ENCODE results near the gene ESPNL. TPM values are rescaled to one million over a fixed set of nuclear protein-coding genes. Genes with fewer than 3 reads are reported as not detected.

ESPNL gene
- total RNA-seq, 2 donors from 2014 or later: 0.15 to 0.86 TPM

DNA sequence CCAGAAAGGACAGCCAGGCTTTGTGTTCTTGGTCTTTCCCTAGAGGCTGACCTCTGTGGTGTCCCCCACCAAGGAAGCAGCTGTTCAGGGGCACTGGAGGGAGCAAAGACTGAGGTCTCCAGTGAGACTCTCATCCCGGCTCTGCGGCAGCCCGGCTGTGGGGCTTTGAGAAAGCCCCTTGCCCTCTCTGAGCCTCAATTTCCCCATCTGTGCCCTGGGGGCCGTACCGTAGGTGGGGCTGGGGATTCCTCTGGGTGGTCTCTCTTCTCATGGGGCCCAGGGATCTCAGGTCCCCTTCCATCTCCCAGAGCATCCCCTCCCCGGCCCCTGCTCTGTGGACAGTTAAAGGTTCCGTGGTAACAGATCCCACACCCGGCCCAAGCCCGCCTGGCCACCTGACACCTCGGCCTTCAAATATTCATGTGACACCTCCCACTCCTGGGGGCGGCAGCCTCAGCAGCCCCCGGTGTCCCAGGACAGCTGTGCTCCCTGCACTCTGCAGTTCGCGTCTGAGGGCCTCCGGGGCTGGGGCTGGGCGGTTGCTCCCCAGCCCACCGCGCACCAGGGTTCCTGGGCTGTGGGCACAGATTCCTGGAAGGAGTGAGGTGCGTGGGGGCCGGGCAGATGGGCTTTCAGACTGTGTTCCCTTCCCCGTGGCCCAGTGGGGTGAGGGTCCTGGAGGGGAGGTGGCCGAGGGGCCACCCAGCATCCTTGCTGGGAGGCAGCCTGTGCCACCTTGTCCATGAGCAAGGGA lies 23.3 kb downstream of the ESPNL start:
- H3K4me3 ChIP-seq (ENCODE audit: low read length): no peak overlapping the region
- H3K27me3 Mint-ChIP-seq (ENCODE audit: insufficient read depth): peaks cover under 1% of the 10 kb centered on the region
- no peaks in the 10 kb centered on the region for H3K4me1 Mint-ChIP-seq
- H3K27ac Mint-ChIP-seq: no peak overlapping the region
- no peak overlapping the region for H3K9ac ChIP-seq (ENCODE audit: extremely low read depth, low read length, poor library complexity, severe bottlenecking)
- no peaks in the 10 kb centered on the region for H3K9me3 ChIP-seq (ENCODE audit: control insufficient read depth, low read length)
- no peaks in the 10 kb centered on the region for H3K36me3 ChIP-seq (ENCODE audit: control insufficient read depth, insufficient read depth, low read length)
- H3K27ac ChIP-seq (ENCODE audit: low read depth, low read length): peak overlapping the region; percentile 49
- no peak overlapping the region for H3K4me3 Mint-ChIP-seq
- DNase-seq: peak; percentile 26
- H3K4me1 ChIP-seq (ENCODE audit: control insufficient read depth, insufficient read depth, low read length): no peaks in the 10 kb centered on the region
- H3K36me3 Mint-ChIP-seq (ENCODE audit: low read depth): no peaks in the 10 kb centered on the region
- no peak for TF ChIP-seq CTCF (conservative IDR thresholded peaks at IDR 0.05)
- no peaks in the 10 kb centered on the region for H3K9me3 Mint-ChIP-seq
- H3K27me3 ChIP-seq (ENCODE audit: control insufficient read depth, insufficient read depth, low read length, poor library complexity, severe bottlenecking): peaks cover 6% of the 10 kb centered on the region
- WGBS, 2 experiments (ENCODE audit: insufficient coverage in 1 of 2, insufficient read length in 1 of 2): 81 to 87% methylated on average over 6 to 22 of the region's 22 CpGs

DNA sequence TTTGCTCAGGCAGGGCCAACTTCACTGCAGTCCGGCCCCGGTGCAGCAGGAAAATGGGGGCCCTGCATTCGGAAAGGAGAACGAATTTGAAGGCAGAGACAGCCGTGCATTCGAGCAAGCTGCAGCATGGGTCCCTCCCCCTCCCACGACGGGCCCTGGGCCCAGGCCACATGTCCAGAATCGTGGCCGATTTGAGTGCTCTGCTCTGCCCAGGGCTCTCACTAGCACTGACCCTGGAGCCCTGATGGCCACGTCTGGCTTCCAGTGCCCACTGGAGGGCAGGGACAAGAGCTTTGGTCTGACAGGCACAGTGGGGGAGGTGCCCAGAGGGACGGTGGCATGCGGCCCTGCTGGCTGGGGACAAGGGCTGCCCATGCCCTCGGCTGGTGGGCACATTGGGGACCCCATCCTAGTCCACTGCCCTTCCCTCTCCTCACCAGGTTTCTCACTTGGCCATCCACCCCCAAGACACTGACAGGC lies 23.9 kb downstream of the ESPNL start:
- Histone ChIP-seq H3K27ac (ENCODE audit: low read depth, low read length) (peak overlapping the region; percentile 10), H3K27me3 (ENCODE audit: control insufficient read depth, insufficient read depth, low read length, poor library complexity, severe bottlenecking) (peaks cover 3% of the 10 kb centered on the region), H3K9me3 (ENCODE audit: control insufficient read depth, low read length) (no peaks in the 10 kb centered on the region), H3K36me3 (ENCODE audit: control insufficient read depth, insufficient read depth, low read length) (no peaks in the 10 kb centered on the region), H3K9ac (ENCODE audit: extremely low read depth, low read length, poor library complexity, severe bottlenecking) (no peak overlapping the region), H3K4me1 (ENCODE audit: control insufficient read depth, insufficient read depth, low read length) (no peaks in the 10 kb centered on the region), H3K4me3 (ENCODE audit: low read length) (no peak overlapping the region)
- DNase-seq: no peak
- no peaks in the 10 kb centered on the region for H3K27me3 Mint-ChIP-seq (ENCODE audit: insufficient read depth)
- H3K9me3 Mint-ChIP-seq: no peaks in the 10 kb centered on the region
- no peaks in the 10 kb centered on the region for H3K36me3 Mint-ChIP-seq (ENCODE audit: low read depth)
- no peaks in the 10 kb centered on the region for H3K4me1 Mint-ChIP-seq
- TF ChIP-seq CTCF (conservative IDR thresholded peaks at IDR 0.05): no peak
- H3K4me3 Mint-ChIP-seq: no peak overlapping the region
- H3K27ac Mint-ChIP-seq: no peak overlapping the region
- WGBS, 2 experiments (ENCODE audit: insufficient coverage in 1 of 2, insufficient read length in 1 of 2): 87 to 94% methylated on average over 12 to 14 of the region's 14 CpGs

DNA sequence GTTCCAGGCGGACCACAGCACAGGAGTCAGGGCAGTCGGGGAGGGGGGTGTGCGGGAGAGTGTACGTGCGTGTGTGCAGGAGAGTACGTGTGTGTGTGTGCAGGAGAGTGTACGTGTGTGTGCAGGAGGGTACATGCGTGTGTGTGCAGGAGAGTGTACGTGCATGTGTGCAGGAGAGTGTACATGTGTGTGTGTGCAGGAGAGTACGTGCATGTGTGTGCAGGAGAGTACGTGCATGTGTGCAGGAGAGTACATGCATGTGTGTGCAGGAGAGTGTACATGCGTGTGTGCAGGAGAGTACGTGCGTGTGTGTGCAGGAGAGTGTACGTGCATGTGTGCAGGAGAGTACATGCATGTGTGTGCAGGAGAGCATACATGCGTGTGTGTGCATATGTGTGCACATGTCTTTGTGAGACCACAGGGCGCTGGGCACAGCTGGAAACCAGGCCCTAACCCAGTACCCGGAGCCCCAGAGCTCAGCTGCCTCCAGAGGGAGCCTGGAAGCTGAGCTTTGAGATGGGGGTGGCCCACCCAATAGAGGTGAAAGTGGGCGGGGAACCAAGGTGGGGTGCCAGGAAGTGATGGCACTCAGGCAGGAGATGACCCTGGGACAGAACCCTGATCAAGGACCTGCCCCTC lies 24.5 kb downstream of the ESPNL start:
- Histone ChIP-seq H3K9me3 (ENCODE audit: control insufficient read depth, low read length) (no peaks in the 10 kb centered on the region), H3K4me3 (ENCODE audit: low read length) (no peak overlapping the region), H3K4me1 (ENCODE audit: control insufficient read depth, insufficient read depth, low read length) (no peaks in the 10 kb centered on the region), H3K27me3 (ENCODE audit: control insufficient read depth, insufficient read depth, low read length, poor library complexity, severe bottlenecking) (no peaks in the 10 kb centered on the region), H3K36me3 (ENCODE audit: control insufficient read depth, insufficient read depth, low read length) (no peaks in the 10 kb centered on the region), H3K9ac (ENCODE audit: extremely low read depth, low read length, poor library complexity, severe bottlenecking) (no peak overlapping the region), H3K27ac (ENCODE audit: low read depth, low read length) (no peak overlapping the region)
- Mint-ChIP-seq H3K27me3 (ENCODE audit: insufficient read depth) (no peaks in the 10 kb centered on the region), H3K9me3 (no peaks in the 10 kb centered on the region), H3K36me3 (ENCODE audit: low read depth) (no peaks in the 10 kb centered on the region), H3K4me3 (no peak overlapping the region), H3K27ac (no peak overlapping the region), H3K4me1 (no peaks in the 10 kb centered on the region)
- WGBS, 2 experiments (ENCODE audit: insufficient coverage in 1 of 2, insufficient read length in 1 of 2): 91 to 93% methylated on average over 14 to 19 of the region's 19 CpGs
- DNase-seq: no peak
- TF ChIP-seq CTCF (conservative IDR thresholded peaks at IDR 0.05): no peak

Measured in endodermal cell (in vitro differentiated cells).